CD14-positive monocyte (primary cell): ENCODE data around the gene PAM. TPM values are rescaled to one million over a fixed set of nuclear protein-coding genes. Genes with fewer than 3 reads are reported as not detected.

Source experiments
- DNase-seq, 3 donors: peaks; one replicate each; pipeline ENCODE4 v3.0.0-alpha.2; 2011 to 2022
- H2AFZ ChIP-seq: 2 replicates; pipeline ENCODE4 v1.6.0; 2012; ENCODE audit warnings: mild to moderate bottlenecking, low read depth, low read length, inconsistent platforms; ENCODE audit not compliant: insufficient read depth, poor library complexity, severe bottlenecking
- H3K27ac ChIP-seq, 2 donors: 1 replicate in 1 of 2; 2 replicates in 1 of 2; pipeline ENCODE4 v1.5.1; 2012 to 2013; ENCODE audit warnings: low read length in 2 of 2, control low read depth in 1 of 2, inconsistent platforms in 1 of 2, low read depth in 1 of 2, mild to moderate bottlenecking in 1 of 2
- H3K27me3 ChIP-seq, 2 donors: one replicate each; pipeline versions ENCODE4 v1.6.0 to v1.6.1; 2011 to 2013; ENCODE audit warnings: low read length in 2 of 2; ENCODE audit not compliant: control insufficient read depth in 2 of 2, insufficient read depth in 2 of 2
- H3K36me3 ChIP-seq, 2 donors: replicated peaks in 1 of 2; 1 replicate in 1 of 2; 2 replicates in 1 of 2; pipeline versions ENCODE4 v1.5.1 to v1.6.1; 2012 to 2013; ENCODE audit warnings: low read length in 2 of 2, control low read depth in 1 of 2, inconsistent platforms in 1 of 2, mild to moderate bottlenecking in 1 of 2; ENCODE audit not compliant: insufficient read depth in 2 of 2, control insufficient read depth in 1 of 2
- H3K4me1 ChIP-seq, 2 donors: 1 replicate in 1 of 2; 2 replicates in 1 of 2; pipeline versions ENCODE4 v1.5.1 to v1.6.1; 2012 to 2013; ENCODE audit warnings: low read length in 2 of 2, control low read depth in 1 of 2, inconsistent platforms in 1 of 2, mild to moderate bottlenecking in 1 of 2, moderate library complexity in 1 of 2; ENCODE audit not compliant: insufficient read depth in 2 of 2, control insufficient read depth in 1 of 2
- H3K4me2 ChIP-seq: replicated peaks from 2 replicates; pipeline ENCODE3; 2012; ENCODE audit warnings: low read length, moderate library complexity, mild to moderate bottlenecking; ENCODE audit not compliant: poor library complexity, severe bottlenecking; ENCODE audit errors: extremely low read depth
- H3K4me3 ChIP-seq, 3 experiments: fragments of 200-600 bp in 1 of 3; sonication (generic) in 1 of 3; replicated peaks in 1 of 3; 1 replicate in 2 of 3; 2 replicates in 1 of 3; pipeline ENCODE4 v1.5.1; 2011 to 2013; ENCODE audit warnings: low read length in 3 of 3, mild to moderate bottlenecking in 3 of 3, control low read depth in 2 of 3, low read depth in 2 of 3, inconsistent platforms in 1 of 3, moderate library complexity in 1 of 3
- H3K79me2 ChIP-seq: 2 replicates; pipeline ENCODE4 v1.6.0; 2012; ENCODE audit warnings: mild to moderate bottlenecking, control low read depth, inconsistent platforms, low read length, moderate library complexity; ENCODE audit not compliant: insufficient read depth
- H3K9ac ChIP-seq: 2 replicates; pipeline ENCODE4 v1.6.0; 2017; ENCODE audit warnings: low read length, mild to moderate bottlenecking; ENCODE audit not compliant: insufficient read depth, poor library complexity, severe bottlenecking
- H3K9me3 ChIP-seq, 2 donors: replicated peaks in 1 of 2; 1 replicate in 1 of 2; 2 replicates in 1 of 2; pipeline versions ENCODE4 v1.5.1 to v1.6.1; 2012 to 2013; ENCODE audit warnings: low read length in 2 of 2, control low read depth in 1 of 2; ENCODE audit not compliant: control insufficient read depth in 1 of 2, insufficient read depth in 1 of 2
- H4K20me1 ChIP-seq: 2 replicates; pipeline ENCODE4 v1.6.0; 2012; ENCODE audit warnings: mild to moderate bottlenecking, low read length, control low read depth, moderate library complexity; ENCODE audit not compliant: insufficient read depth
- H3K27ac Mint-ChIP-seq, 7 donors: one replicate each; pipeline ENCODE4 v1.8.0; 2020; ENCODE audit warnings: mild to moderate bottlenecking in 7 of 7, mixed read lengths in 7 of 7, moderate library complexity in 6 of 7, inconsistent platforms in 2 of 7
- H3K27me3 Mint-ChIP-seq, 3 donors: one replicate each; pipeline ENCODE4 v1.8.0; 2021 to 2022; ENCODE audit warnings: low read depth in 3 of 3, mild to moderate bottlenecking in 3 of 3, mixed read lengths in 3 of 3, moderate library complexity in 3 of 3, inconsistent platforms in 1 of 3
- H3K36me3 Mint-ChIP-seq, 2 donors: one replicate each; pipeline ENCODE4 v1.8.0; 2020; ENCODE audit warnings: mixed read lengths in 2 of 2, inconsistent platforms in 1 of 2, mild to moderate bottlenecking in 1 of 2
- H3K4me1 Mint-ChIP-seq: one replicate; pipeline ENCODE4 v1.8.0; 2020; ENCODE audit warnings: mild to moderate bottlenecking, mixed read lengths
- H3K4me3 Mint-ChIP-seq, 2 donors: one replicate each; pipeline ENCODE4 v1.8.0; 2020; ENCODE audit warnings: mild to moderate bottlenecking in 2 of 2, mixed read lengths in 2 of 2, moderate library complexity in 1 of 2
- H3K9me3 Mint-ChIP-seq, 7 donors: one replicate each; pipeline ENCODE4 v1.8.0; 2020 to 2022; ENCODE audit warnings: mixed read lengths in 7 of 7, mild to moderate bottlenecking in 6 of 7, moderate library complexity in 6 of 7, inconsistent platforms in 2 of 7
- CTCF ChIP-seq: fragments of 200-600 bp; IDR thresholded peaks from one replicate; pipeline ENCODE4 v1.8.0; 2022; ENCODE audit warnings: antibody characterized with exemption, mild to moderate bottlenecking
- WGBS: methylation state at CpG from one replicate; pipeline ENCODE4 v1.1.5; 2013; ENCODE audit warnings: missing lambda C conversion rate; ENCODE audit not compliant: insufficient coverage; 5-methylcytosine and 5-hydroxymethylcytosine counted together
- intact Hi-C, 2 donors: fragments of 100-400 bp; cut with micrococcal nuclease; formaldehyde crosslinking; loops; one replicate each; pipeline versions ENCODE4 v1.15.0 to v1.15.1; 2023
- polyA plus RNA-seq, 3 donors: library from polyadenylated mRNA; depleted of rRNA in 1 of 3; unstranded in 2 of 3; stranded (reverse) in 1 of 3; fragments of 300-500 nt in 2 of 3; fragments of >200 nt in 1 of 3; fragmentation: Illumina TruSeq in 2 of 3; gene quantifications; 1 replicate in 2 of 3; 2 replicates in 1 of 3; pipeline ENCODE4 v1.2.3, GENCODE V29; 2012 to 2021

The PAM gene
- polyA plus RNA-seq, 3 donors = 11.8 to 27.4 (median 12.8) TPM

- Mint-ChIP-seq H3K36me3 (peaks cover 0 to 4% of the 10 kb centered on the region in 2 donors), H3K27me3 (no peaks in the 10 kb centered on the region), H3K4me3 (no peak overlapping the region), H3K9me3 (peaks cover 0 to 2% (median 0%) of the 10 kb centered on the region in 7 donors), H3K4me1 (no peaks in the 10 kb centered on the region), H3K27ac (no peak overlapping the region)
- Histone ChIP-seq H3K4me3 (no peak overlapping the region), H3K9ac (no peak overlapping the region), H2AFZ (no peak overlapping the region), H3K27ac (no peak overlapping the region), H3K27me3 (no peaks in the 10 kb centered on the region), H3K36me3 (no peaks in the 10 kb centered on the region), H3K4me1 (no peaks in the 10 kb centered on the region), H3K79me2 (no peaks in the 10 kb centered on the region), H3K4me2 (no peak overlapping the region), H4K20me1 (no peaks in the 10 kb centered on the region), H3K9me3 (no peaks in the 10 kb centered on the region)
- no peak for DNase-seq
- no peak for TF ChIP-seq CTCF
- intact Hi-C loops = no loop called here
- WGBS = no CpG with 5 or more reads among the region's 1 CpG
Observed at GRCh38 chr5:102958481-102959011, 203.4 kb downstream of the PAM start.

GRCh38 chr5:102959055-102959454, 203.9 kb downstream of the PAM start:
- H3K27ac ChIP-seq = no peak overlapping the region
- H3K4me1 Mint-ChIP-seq = no peaks in the 10 kb centered on the region
- no peak overlapping the region for H3K27ac Mint-ChIP-seq
- no peaks in the 10 kb centered on the region for H4K20me1 ChIP-seq
- no peak overlapping the region for H3K4me2 ChIP-seq
- no peak overlapping the region for H3K9ac ChIP-seq
- H3K79me2 ChIP-seq = no peaks in the 10 kb centered on the region
- H3K27me3 ChIP-seq = no peaks in the 10 kb centered on the region
- no peak for DNase-seq
- H3K36me3 ChIP-seq = no peaks in the 10 kb centered on the region
- peaks cover 0 to 2% (median 0%) of the 10 kb centered on the region in 7 donors for H3K9me3 Mint-ChIP-seq
- no peaks in the 10 kb centered on the region for H3K9me3 ChIP-seq
- intact Hi-C loops = no loop called here
- H3K36me3 Mint-ChIP-seq = peaks cover 0 to 4% of the 10 kb centered on the region in 2 donors
- no peak overlapping the region for H3K4me3 ChIP-seq
- 100% methylated on average over 1 of the region's 1 CpG for WGBS
- H2AFZ ChIP-seq = no peak overlapping the region
- H3K4me1 ChIP-seq = no peaks in the 10 kb centered on the region
- H3K4me3 Mint-ChIP-seq = no peak overlapping the region
- TF ChIP-seq CTCF = no peak
- no peaks in the 10 kb centered on the region for H3K27me3 Mint-ChIP-seq
